Stimulated activated CD4-positive, alpha-beta T cell treated with anti-CD3 and anti-CD28 coated beads, Interleukin-12 subunit alpha, Interleukin-12 subunit beta, amount 100 ng/mL, for 48 hours (primary cell): ENCODE measurements around the gene DDX56.
A peak's percentile ranks its signal among the peaks of the same experiment; 100 is the strongest.
"Not testable (repeated sequence)": the region's sequence is repeated elsewhere in the genome, so short reads cannot be mapped to it uniquely, and the experiment has no call there.

Experiments
- DNase-seq, 3 donors: peaks; one replicate each; pipeline ENCODE4 v3.0.0-alpha.2; 2020; ENCODE audit warnings: low read depth in 2 of 3, low spot score in 1 of 3

Gene DDX56

DNA sequence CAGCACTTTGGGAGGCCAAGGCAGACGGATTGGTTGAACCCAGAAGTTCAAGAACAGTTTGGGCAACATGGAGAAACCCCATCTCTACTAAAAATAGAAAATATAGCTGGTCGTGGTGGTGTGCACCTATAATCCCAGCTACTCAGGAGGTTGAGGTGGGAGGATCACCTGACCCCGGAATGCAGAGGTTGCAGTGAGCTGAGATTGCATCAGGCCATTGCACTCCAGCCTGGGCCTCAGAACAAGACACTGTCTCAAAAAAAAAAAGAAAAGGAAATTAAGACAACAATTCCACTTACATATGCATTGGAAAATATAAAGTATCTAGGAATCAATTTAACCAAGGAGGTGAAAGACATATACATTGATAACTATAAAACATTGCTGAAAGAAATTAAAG, 25.5 kb upstream of the DDX56 start:
- DNase-seq = no peak

DNA sequence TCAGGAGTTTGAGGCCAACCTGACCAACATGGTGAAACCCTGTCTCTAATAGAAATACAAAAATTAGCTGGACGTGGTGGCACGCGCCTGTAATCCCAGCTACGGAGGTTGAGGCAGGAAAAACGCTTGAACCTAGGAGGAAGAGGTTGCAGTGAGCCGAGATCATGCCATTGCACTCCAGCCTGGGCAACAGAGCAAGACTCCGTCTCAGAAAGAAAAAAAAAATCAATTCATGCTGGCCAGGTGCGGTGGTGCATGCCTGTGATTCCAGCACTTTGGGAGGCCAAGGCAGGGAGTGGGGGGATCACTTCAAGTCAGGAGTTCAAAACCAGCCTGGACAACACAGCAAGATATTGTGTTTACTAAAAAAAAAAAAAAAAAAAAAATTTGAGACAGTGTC, 23.5 kb upstream of the DDX56 start:
- not testable (repeated sequence) for DNase-seq

DNA sequence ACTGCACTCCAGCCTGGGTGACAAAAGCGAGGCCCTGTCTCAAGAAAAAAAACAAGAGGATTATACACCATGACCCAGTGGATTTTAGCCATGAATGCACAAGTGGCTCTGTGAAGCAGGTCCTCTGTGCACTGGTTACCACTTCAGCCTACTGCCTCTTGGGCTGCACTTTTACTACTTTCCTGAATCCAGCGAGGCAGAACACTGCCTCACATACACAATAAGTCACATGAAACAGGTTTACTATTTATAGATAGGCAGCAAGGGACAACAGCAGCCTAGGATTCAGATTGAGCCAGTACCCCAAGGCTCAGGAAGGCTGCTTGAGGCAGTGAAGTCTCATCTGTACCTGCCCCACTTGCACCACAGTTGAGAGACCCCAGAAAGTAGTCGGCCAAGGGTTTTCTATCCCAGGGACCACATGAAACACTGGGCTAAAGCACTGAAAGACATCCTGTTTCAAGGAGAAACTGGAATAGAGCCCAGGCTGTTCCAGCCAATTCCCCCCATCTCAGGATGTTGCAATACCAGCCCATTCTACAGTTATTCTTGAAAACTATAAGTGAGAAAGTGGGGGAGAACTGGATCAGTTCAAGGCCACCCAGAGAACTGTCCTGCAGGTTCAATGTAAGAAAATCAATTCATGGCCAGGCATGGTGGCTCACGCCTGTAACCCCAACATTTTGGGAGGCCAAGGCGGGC, 22.4 kb upstream of the DDX56 start:
- DNase-seq = no peak

DNA sequence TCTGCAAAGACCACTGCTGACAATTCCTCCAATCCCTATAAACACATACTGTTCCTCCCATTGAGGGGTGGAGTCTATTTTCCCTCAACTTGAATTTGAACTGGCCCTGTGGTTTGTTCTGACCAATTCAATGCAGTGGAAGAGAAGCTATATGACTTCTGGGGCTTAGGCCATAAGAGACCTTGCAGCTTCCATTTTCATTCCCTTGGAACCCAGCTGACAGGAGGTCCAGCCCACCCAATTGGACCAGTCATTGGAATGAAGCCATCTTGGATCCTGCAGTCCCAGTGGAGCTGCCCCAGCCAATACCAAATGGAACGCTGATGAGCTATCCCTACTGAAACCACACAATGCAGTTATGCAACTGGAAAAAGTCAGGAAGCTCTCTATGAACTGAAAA, 17.2 kb upstream of the DDX56 start:
- no peak for DNase-seq

DNA sequence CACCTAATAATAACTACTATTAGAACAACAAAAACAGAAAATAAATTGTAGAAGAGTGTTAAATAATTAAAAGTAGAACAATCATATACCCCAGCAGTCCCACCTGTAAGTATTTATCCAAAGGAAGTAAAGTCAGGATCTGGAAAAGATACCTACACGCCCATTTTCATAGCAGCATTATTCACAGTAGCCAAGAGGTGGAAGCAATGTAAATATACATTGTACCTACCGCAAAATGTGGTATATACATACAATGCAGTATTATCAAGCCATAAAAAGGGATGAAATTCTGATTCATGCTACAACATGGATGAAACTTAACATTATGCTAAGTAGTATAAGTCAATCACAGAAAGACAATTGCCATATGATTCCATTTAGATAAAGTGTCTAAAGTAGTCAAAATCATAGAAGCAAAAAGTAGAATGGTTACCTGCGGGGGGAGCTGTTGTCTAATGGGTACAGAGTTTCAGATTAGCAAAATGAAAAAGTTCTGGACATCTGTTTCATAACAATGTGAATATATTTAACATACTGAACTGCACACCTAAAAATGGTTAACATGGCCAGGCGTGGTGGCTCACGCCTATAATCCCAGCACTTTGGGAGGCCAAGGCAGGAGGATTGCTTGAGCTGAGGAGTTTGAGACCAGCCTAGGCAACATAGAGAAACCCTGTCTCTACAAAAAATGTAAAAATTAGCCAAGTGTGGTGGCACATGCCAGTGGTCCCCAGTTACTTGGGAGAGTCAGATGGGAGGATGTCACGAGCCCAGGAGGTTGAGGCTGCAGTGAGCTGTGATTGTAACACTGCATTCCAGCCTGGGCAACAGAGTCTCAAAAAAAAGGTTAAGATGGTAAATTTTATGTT, 14.4 kb upstream of the DDX56 start:
- DNase-seq = peak in 1 of 3 donors; percentile 62

DNA sequence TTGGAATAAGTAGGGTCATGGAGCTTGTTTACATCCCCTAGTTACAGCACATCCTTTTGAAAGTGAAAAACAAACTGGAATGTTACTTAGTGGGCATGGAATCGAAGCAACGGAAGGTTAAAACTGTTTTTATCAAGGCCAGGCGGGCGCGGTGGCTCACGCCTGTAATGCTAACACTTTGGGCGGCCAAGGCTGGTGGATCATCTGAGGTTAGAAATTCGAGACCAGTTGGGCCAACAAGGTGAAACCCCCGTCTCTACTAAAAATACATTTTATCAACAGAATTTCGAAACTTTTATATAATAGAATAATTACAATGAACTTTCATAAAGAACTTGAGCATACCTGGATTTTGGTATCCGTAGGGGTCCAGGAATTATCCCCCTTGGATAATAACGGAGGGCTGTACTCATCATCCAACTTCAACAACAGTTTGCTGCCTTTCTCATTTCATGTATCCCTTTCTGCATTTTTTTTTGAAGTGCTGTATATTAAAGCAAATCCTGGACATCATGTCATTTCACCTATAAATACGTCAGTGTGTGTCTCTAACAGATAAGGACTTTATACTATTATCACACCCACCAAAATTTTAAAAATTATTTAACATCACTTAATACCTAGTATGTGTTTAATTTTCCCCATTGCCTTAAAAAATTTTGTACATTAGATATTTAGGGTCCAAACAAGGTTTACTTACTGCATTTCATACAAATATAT, 9.6 kb upstream of the DDX56 start:
- no peak for DNase-seq

DNA sequence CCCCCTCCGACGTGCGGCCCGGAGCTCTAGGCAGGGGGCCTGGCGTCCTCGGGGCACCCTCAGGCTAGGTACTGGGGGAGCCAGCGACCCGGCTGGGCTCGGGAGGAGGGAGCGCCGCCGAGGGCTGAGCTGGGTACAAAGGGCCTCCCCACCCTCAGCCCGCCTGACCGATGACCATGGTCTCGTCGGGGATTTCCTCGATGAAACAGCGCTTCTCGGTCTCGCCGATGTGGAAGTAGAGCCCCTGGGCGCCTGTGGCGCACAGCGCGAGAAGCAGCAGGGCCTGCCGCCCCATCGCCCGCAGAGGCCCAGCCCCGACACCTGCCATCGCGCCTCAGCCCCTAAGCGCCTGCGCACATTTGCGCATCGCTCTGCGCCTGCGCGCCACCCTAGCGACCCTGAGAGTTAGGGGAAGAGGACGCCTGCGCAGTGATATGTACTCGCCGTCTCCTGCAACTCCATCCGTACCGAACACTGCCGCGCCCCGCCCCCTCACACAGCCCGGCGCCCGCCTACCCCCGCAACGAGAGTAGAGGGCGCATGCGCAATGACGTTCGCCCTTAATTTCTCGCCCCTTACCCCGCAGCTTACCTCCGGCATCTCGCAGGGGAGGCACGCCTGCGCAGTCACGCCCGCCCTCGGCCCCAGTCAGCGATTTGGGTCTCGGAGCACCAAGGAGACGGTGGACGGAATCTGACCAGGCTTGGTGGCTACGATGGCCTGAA, 8.3 kb upstream of the DDX56 start, which contains the start of gene TMED4:
Gene TMED4 (minus strand): TSS at position 353 of the 725 bp plus-strand sequence. CDS start 25 bp downstream, at position 328.
- DNase-seq = peak; percentile 99 to 100 (median 100)

DNA sequence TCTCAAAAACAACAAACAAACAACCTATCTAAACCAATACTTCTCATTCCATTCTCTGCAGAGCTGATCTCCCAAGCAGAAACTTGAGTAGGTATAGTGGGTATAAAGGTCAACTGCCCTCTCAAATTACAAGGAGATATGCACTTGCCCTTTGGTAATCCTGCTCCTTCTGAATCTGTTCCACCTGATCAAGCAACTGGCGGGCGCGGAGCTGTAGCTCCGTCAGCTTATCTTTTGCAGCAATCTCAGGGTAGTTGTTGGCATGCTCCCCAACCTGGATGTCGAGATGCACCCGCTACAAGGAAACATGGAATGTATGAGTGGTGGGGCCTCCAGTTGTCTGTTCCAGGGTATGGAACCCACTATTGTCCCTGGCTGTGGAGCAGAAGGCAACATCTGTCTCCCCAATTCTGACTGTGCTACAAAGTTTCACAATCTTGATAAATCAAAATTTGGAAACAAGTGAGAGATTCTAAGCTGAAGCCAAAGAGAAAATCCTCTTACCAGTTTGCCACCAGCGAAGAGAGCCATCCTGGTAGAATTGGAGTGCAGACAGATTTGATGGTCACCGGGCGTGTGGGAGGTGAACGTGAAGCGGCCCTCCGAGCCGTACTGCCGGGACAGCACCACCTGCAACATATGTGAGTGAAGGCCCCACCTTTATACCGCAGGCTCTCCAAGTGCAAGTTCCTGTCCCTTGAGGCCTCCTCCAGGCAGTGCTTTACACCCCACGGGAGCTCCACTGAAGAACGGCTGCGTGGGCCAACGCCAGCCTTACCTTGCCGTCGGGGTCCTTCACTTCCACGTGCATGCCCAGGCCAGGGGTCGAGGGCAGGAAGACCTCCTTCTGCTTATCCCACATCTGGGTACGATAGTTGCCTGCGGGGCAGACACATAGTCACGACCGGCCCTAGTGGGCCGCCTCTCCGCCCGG, 7.5 kb upstream of the DDX56 start:
- peak in 1 of 3 donors; percentile 23 for DNase-seq

DNA sequence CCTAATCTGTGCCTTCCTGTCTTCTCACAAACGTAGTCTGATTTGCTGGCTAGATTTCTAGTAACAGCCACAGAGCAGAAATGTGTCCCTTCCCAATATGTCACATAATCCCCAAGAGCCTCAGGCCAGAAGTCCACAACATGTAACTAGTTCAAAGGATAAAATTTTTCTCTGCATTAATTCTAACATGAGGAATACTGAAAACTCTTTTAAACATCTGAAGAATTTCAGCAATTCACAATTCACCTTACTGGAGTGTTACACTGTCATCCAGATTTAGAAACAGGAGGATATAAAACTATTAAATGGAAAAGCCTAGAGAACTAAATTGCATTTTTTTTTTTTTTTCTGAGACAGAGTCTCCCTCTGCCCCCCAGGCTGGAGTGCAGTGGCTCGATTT, 2.5 kb upstream of the DDX56 start:
- DNase-seq = no peak

DNA sequence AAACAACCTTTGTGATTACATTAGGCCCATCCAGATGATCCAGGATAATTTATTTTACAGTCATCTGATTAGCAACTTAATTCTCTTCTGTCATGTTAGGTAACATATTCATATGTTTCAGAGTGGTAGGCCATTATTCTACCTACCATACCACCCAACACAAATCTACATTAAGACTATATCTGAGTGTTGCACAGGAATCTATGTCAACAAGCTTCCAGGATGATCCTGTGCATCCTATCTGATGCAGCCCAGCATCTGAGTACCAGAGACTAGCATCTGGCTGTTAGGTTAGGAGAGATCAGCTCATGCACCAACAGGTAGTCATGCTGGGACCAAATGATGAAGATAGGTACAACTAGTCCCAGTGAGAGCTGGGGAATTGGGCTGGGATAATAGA, 1.3 kb upstream of the DDX56 start:
- DNase-seq = no peak

DNA sequence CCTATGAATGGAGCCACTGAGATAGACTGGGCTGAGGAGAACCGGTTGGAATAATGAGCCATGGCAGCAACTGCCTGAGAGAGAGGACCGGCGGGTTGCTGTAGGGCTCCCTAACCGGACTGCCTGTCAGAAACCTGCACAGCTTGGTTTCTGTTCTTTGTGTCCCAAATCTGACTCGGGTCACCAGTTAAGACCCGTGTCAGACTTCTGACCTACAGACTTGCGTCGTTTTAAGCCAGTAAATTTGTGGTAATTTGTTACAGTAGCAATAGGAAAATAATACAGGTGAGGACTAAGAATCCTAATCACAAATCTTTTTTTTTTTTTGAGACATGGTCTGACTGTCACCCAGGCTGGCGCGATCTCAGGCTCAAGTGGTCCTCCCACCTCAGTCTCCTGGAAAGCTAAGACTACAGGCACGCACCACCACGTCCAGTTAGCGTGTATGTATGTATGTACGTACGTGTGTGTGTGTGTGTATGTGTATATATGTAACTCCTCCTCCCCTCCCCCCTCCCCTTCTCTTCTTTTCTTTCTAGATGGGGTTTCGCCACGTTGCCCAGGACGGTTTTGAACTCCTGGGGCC, 672 bp upstream of the DDX56 start:
- no peak for DNase-seq

DNA sequence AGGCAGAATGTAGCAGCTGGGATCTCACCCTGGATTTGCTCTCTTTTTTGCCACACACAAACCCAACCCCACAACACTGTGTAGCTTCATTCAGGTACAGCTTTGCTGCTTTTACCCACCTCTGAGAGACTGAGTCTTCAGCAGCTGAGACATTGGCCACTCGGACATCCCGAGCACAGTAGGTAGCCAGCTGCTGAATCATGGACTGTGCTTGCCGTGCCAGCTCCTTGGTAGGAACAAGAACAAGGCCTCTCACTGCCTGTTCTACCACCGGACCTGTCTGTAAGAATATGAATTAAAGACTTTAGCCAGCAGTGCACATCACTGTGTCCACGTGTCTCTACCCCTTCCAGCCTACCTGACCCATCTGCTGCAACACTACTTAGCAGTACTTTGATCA, 937 bp downstream of the DDX56 start:
- no peak for DNase-seq

DNA sequence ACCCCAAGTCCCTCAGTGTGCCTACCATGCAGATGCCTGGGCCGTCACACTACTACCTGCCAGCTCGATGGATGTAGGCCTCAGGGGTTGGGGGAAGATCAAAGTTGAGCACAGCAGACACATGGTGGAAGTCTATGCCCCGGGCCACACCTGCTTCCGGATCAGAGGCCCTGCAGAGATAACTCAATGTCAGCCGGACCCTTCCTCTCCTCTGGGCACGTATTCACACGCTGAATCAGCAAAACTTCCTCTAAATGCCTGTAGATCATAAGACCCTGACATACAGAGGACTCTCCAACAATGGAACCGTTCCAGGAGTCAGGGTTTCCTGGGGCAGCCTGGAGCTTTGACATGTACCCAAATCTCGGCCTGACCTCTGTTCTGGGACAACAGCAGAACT, 3.7 kb downstream of the DDX56 start:
- no peak for DNase-seq

DNA sequence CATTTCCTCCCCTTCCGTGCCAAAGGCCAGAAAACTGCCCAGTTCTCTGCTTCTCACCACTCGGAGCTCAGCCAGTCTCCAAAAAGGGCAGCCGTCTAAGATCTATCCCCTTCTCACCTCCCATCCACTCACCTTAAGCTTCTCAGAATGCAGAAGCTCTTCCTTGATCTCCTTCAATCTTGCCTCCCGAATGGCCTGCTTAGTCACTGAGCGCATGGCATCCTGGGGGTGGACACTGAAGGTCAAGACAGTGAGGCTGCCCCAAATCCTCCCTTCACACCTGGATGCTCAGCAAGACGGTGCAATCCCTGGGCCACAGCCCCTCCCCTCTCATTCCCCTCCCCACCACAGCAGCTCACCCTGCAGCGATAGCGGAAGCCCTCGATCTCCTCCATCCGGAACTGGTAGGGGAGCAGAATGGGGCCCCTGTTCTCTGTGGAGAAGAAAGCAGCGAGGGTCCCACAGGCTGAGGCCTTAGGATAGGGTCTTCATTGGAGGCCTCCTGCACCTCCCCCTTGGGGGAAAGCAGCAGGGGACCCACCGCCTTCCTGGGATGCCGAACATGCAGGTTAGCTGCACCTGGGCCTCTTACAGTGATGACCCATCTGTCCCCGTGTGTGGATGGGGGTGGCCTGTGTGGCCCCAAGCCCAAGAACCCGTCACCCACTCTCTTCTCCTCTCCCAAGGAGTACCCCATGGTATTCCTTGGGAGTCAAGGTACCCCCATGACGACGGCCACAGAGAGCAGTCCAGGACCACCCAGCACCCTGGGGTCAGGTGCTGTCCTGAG, 4.7 kb downstream of the DDX56 start:
- DNase-seq = no peak

DNA sequence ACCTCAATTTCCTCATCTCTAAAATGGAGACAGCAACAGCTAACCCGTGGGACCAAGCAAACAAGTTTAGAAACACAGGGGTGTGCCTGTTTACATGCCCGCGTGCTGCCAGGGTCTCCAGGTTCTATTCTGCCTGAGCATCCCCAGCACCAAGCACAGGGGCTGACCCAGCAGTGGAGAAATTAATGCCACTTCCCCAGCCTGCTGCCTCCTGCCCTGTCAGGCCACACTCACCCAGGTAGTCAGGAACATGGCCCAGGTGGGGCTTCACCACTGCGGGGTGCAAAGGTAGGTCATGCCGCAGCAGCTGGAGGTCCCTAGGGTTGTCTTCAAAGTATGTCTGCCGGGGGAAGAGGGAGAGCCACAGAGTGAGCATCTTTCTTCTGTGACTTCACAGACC, 5.8 kb downstream of the DDX56 start:
- no peak for DNase-seq

DNA sequence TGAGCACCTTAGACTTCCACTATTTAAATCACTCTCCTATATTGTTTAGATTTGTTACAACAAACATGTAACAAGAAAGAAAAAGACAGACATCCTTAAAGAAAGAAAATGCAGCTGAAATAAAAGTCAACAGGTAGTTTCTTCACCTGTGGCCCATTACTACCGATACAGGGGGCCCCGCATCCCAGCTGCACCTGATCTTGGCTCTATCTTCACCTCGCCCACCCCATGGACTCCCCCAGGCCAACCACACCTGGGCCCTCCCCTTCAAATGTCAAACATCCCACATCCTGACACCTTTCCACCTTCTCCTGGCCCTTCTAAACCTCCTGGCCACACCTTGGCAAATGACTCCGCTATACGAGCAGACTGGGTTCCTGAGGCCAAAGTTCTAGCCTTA, 7.0 kb downstream of the DDX56 start:
- no peak for DNase-seq

DNA sequence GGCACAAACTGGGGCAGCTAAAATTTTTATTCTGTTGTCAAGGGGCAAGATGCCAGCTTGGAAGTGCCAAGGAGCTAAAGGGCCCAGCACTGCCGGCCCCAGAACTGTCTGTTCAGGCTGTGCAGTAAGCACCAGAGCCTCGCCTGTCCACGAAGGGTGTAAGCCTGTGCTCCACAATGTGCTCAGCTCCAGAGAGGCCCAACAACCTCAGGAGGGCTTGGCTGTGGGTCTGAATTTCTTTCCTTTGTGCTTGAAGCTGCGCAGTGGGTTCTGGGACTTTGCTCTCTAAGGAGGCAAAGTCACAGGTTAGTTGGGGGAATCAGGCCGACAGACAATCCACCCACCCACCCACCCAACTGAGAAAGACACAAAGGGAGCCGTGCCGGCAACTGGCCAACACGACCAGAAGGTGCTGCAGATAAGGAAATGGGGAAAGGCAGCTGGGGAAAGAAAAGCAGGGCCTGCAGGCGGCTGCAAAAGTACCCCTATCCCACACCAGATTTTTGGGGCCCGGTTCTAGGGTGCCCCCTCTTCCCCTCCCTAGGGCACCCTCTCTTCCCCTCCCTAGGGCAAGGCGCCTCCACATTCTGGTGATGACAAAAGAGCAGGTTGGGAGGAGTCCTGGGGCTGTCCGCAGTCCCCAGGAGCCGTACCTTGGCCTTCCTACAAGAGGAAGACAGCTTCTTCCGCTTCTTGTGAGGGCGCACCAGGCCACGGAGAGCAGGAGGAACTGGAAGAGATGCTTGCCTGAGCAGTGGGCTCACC, 7.7 kb downstream of the DDX56 start:
- no peak for DNase-seq
